Measurements from ENCODE around the gene NRN1. TPM values are rescaled to one million over a fixed set of nuclear protein-coding genes. Genes with fewer than 3 reads are reported as not detected.

The NRN1 gene
- total RNA-seq, 1 donor from 2014 or later, result 1.3 TPM

GRCh38 chr6:6002848-6003620 lies 3.7 kb downstream of the NRN1 start:
- Histone ChIP-seq H3K4me1 (peaks cover 50% of the 10 kb centered on the region), H4K20me1 (ENCODE audit: low read depth) (peaks cover 71% of the 10 kb centered on the region), H3K27me3 (peaks cover 100% of the 10 kb centered on the region), H3K4me2 (peak overlapping the region; percentile 95), H3F3A (ENCODE audit: low read depth) (peaks cover 60% of the 10 kb centered on the region), H3K9ac (no peak overlapping the region), H3K9me3 (ENCODE audit: low read depth) (no peaks in the 10 kb centered on the region), H3K79me2 (ENCODE audit: low read depth) (no peaks in the 10 kb centered on the region), H2AFZ (replicated peaks) (peak overlapping the region; percentile 85), H3K36me3 (no peaks in the 10 kb centered on the region), H3K27ac (no peak overlapping the region), H3K4me3 (peak overlapping the region; percentile 55)
- H3K27ac Mint-ChIP-seq, result peak overlapping the region; percentile 33
- H3K36me3 Mint-ChIP-seq, result peaks cover 2% of the 10 kb centered on the region
- DNase-seq (ENCODE audit: low spot score), result peak; percentile 79
- peaks cover 51% of the 10 kb centered on the region for H3K4me1 Mint-ChIP-seq
- peak overlapping the region; percentile 86 for H3K4me3 Mint-ChIP-seq
- H3K27me3 Mint-ChIP-seq (ENCODE audit: insufficient read depth, low read depth), result peaks cover 83% of the 10 kb centered on the region
- TF ChIP-seq EZH2 (IDR thresholded peaks at IDR 0.05) (peak; percentile 70), EZH2phosphoT487 (IDR thresholded peaks at IDR 0.05) (peak; percentile 72), CTCF (IDR thresholded peaks at IDR 0.05) (no peak)
- H3K9me3 Mint-ChIP-seq, result peaks cover 7% of the 10 kb centered on the region

DNA sequence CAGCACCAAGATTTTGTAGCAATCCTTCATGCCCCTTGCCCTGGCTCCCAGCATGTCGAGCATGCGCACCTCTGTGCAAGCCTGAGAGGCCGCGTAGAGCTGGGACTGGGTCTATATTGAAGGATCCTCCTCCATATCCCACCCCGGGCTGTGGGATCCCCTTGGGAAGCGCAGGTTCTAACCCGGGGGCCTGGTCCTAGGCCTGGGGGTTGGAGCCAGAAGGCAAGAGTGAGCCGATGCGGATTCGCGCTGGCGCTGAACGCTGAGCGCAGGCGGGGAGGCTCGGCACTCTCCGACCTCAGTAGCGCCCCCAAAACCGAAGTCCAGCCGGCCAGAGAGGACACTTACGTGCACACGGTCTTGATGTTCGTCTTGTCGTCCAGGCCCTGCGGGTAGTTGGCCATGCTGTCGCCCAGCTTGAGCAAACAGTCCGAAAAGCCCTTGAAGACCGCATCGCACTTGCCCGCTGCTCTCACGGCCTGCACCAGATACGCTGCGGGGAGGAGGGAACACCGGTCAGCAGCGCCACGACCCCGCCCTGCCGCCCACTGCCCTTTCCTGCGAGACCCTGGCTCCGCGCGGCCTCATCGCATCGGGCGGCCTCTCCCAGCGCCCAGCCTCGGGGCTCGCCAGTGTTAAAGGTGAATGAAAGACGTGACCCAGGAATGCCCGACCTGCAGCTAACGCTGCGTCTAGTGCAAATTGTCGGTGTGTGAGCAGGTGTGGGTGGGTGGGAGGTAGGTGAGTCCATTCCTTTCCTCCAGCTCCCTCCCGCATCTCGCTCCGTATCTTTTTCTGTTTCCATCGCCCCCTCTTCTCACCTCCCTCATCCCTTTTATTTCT lies 4.5 kb downstream of the NRN1 start:
- DNase-seq (ENCODE audit: low spot score), result peak; percentile 68
- Mint-ChIP-seq H3K36me3 (peaks cover 2% of the 10 kb centered on the region), H3K4me1 (peaks cover 53% of the 10 kb centered on the region), H3K27ac (no peak overlapping the region), H3K9me3 (peaks cover 7% of the 10 kb centered on the region), H3K27me3 (ENCODE audit: insufficient read depth, low read depth) (peaks cover 84% of the 10 kb centered on the region), H3K4me3 (peak overlapping the region; percentile 86)
- Histone ChIP-seq H3K9ac (no peak overlapping the region), H3K79me2 (ENCODE audit: low read depth) (no peaks in the 10 kb centered on the region), H3K4me1 (peaks cover 56% of the 10 kb centered on the region), H3K4me3 (peak overlapping the region; percentile 55), H3F3A (ENCODE audit: low read depth) (peaks cover 59% of the 10 kb centered on the region), H4K20me1 (ENCODE audit: low read depth) (peaks cover 75% of the 10 kb centered on the region), H2AFZ (replicated peaks) (peak overlapping the region; percentile 67), H3K4me2 (peak overlapping the region; percentile 95), H3K36me3 (no peaks in the 10 kb centered on the region), H3K27me3 (peaks cover 100% of the 10 kb centered on the region), H3K27ac (no peak overlapping the region), H3K9me3 (ENCODE audit: low read depth) (no peaks in the 10 kb centered on the region)
- TF ChIP-seq CTCF (IDR thresholded peaks at IDR 0.05), result peak; percentile 21
- peak; percentile 92 for TF ChIP-seq EZH2phosphoT487 (IDR thresholded peaks at IDR 0.05)
- TF ChIP-seq EZH2 (IDR thresholded peaks at IDR 0.05), result peak; percentile 95

DNA sequence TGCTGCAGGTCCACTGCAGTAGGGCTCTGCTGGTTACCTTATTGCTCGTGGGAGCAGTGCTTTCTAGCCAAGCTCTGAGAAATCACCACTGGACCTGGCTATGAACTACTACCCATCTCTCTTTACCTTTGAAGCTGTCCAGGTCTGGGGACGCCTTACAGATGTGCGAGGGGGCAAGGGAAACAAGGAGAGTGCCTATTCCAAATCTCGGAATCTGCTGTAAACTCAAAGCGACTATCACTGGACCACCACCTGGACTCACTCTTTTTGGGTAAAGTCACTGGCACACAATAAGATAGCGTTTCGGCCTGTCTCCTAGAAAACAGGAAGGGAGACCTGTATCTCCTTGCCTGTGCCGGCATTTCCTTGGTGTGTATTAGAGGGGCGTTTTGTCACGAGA lies 5.3 kb downstream of the NRN1 start:
- Histone ChIP-seq H3K27ac (no peak overlapping the region), H3K36me3 (no peaks in the 10 kb centered on the region), H3K27me3 (peaks cover 100% of the 10 kb centered on the region), H4K20me1 (ENCODE audit: low read depth) (peaks cover 72% of the 10 kb centered on the region), H3K9ac (no peak overlapping the region), H3F3A (ENCODE audit: low read depth) (peaks cover 51% of the 10 kb centered on the region), H3K4me1 (peaks cover 50% of the 10 kb centered on the region), H3K4me3 (peak overlapping the region; percentile 55), H3K9me3 (ENCODE audit: low read depth) (no peaks in the 10 kb centered on the region), H2AFZ (replicated peaks) (no peak overlapping the region), H3K79me2 (ENCODE audit: low read depth) (no peaks in the 10 kb centered on the region), H3K4me2 (peak overlapping the region; percentile 95)
- Mint-ChIP-seq H3K27ac (no peak overlapping the region), H3K4me3 (peak overlapping the region; percentile 86), H3K27me3 (ENCODE audit: insufficient read depth, low read depth) (peaks cover 84% of the 10 kb centered on the region), H3K4me1 (peaks cover 58% of the 10 kb centered on the region), H3K36me3 (peaks cover 2% of the 10 kb centered on the region), H3K9me3 (peaks cover 7% of the 10 kb centered on the region)
- DNase-seq (ENCODE audit: low spot score), result no peak
- TF ChIP-seq EZH2 (IDR thresholded peaks at IDR 0.05), result no peak
- no peak for TF ChIP-seq CTCF (IDR thresholded peaks at IDR 0.05)
- no peak for TF ChIP-seq EZH2phosphoT487 (IDR thresholded peaks at IDR 0.05)

Data from neural progenitor cell (in vitro differentiated cells).